SK-N-DZ (cell line): ENCODE data around the gene GGA1.
"Not testable (repeated sequence)": the region's sequence is repeated elsewhere in the genome, so short reads cannot be mapped to it uniquely, and the experiment has no call there.

ENCODE experiments used
- DNase-seq: peaks from one replicate; pipeline ENCODE4 v3.0.0-alpha.2; 2015; ENCODE audit warnings: low spot score

GGA1 gene

DNA sequence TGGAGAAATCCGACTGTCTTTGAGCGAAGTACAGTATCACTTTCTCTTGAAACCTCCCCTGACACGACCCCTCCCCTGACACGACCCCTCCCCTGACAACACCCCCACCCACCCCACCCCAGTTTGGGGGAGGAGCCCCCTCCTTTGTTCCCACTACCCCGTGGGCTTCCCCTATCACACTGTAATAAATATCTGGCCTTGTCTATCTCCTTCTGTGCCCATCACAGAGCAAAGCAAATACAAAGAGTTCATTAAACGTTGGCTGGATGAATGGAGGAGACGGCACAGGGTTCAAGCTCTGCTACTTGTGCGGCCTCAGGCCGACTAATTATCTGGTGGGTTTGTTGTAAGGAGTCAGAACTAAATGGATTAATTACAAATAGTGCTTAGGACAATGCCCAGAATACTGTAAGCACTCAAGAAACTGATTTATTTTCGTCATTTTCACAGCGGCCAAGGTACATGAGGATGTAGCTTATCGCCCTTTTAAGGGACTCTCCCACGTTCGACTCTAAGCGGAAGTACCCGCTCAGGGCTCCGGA is 628 bp upstream of the GGA1 start:
- no peak for DNase-seq

DNA sequence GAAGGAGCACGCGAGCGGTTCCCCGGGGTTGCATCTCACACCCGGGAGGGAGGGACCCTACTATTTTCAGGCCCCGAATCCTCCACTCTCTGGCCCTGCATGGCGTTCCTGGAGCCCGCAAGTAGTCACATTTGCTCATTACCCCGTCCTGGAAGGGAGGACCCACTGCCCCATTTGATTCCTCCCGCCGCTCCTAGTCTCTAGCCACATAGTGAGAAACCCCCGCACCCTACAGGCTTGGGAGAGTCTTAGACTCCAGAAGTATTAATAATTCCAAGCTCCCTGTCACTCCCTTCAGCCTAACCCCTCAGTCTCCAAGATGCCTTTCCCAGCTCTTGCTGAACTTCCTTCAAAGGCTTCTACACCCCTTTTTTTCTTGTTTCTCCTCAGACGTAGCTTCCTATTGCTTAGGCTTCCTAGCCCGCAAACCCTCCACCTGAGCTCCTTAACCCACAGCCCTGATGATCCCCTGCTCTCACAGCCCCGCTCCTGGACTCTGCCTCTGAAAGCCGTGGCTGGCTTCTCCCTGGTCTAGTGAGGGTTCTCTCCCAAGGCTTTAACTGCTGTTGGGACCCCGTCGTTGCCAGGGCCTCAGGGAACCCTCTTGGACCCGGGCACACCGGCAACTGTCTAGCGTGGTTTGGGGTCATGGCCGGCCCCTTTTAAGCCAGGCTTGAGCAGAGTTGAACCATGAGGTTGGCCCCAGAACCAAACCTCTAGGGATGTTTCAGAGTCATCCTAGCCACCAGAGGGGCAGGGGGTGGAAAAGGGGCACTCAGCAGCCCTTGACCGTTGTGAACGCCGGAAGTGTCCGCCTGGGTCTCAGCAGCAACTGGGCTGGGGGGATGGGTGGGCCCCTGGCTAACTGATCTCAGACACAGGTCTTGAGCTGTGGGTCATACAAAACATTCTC is 862 bp downstream of the GGA1 start:
- DNase-seq: no peak

DNA sequence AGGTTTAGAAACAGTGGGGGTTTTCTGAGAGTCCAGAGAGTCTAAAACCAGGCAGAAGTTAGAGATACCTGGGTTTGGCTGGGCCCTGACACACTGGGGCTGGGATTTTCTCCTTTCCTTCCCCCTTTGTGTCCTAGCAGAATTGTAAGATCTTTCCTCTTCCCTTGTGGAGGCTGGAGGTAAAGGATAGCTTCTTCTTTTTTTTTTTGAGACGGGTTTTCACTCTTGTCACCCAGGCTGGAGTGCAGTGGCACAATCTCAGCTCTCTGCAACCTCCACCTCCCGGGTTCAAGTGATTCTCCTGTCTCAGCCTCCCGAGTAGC is 1.5 kb downstream of the GGA1 start:
- not testable (repeated sequence) for DNase-seq

DNA sequence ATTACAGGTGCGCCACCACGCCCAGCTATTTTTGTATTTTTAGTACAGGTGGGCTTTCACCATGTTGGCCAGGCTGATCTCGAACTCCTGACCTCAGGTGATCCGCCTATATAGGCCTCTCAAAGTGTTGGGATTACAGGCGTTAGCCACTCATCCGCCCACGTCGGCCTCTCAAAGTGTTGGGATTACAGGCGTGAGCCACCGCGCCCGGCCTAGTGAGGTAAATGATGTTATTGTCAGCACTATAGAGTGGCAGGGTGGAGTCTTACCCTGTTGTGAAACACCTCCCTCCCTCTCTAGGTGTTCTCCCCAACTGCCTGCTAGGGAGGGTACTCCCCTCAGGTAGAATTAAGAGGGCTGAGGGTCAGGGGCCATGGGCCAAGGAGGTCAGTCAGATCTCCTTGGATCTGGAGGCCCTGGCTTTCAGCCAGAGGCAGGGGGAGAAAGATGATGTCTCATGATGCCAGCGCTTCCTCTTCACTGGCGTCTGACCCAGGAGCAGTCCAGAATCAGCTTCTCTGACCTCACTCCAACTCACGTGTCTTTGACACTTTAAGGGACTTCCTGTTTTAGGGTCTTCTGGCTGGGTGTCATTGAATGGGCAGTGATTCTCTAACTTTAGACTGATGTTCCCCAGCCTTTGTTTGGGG is 2.0 kb downstream of the GGA1 start:
- DNase-seq: no peak

DNA sequence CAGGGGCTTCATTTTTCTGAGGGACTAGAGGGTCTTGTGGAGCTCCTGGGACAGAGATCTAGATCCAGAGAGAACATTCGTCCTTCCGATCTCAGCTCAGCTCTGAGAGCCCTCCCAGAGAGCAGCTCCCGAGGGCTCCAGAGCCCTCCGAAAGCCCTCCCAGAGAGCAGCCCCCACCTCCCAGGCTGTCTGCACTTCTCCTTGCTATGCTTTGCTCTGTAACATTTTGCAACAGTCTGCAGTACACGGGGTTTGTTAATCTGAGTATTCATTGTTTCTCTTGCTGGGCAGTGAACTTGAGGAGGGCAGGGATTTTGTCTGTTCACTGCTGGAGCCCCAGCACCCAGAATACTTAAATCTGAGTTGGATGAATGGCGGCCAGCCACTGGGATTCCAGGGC is 2.6 kb downstream of the GGA1 start:
- no peak for DNase-seq

DNA sequence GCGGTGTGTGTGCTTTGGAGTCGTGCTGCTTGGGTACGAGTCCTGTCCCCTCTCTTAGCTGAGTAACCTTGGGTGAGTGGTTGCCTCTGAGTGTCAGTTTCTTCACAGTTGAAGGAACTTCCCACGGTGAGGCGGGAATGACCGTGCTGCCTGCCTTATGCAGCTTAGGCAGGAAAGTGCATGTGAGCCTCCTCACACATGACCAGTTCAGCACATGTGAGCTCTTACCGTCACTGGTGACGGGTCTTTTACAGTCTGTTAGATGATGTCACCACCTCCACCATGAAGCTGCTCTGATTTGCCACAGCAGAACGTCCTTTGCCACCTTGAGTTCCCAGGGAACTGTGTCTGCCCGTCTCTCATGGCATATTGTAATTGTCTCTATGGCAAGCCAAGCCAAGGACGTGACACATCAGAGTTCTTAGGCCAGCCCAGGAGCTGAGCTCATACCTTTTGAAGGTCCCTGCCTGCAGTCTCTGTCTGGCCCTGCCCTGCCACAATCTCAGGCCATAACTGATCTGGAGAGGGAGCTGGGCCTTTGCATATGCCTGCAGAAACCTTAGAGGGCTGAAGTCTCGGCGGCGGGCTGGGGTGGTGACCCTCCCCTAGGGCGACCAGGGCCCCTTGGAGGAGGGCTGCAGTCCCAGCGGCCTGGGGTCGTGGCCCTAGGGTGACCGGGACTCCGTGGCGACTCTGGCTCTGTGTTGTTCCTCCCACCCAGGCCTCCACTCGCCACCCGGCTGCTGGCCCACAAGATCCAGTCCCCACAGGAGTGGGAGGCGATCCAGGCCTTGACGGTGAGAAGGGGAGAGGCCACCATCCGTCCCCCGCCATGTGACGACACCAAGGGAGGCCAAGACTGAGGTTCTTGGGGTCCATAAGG is 7.8 kb downstream of the GGA1 start:
- no peak for DNase-seq

DNA sequence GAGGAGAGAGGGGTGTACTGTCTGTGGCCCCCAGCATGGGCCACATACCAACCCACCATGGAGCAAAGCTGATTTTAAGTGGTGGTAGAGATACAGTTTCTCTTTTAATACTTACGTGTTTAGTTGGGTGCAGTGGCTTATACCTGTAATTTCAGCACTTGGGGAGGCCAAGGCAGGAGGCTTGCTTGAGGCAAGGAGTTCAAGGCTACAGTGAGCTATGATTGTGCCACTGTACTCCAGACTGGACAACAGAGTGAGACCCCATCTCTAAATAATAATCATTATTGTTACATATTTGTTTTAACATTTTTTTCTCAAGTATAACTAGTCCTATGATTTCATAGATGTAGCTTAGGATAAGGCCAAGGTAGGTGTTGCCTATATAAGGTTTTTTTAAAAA is 8.8 kb downstream of the GGA1 start:
- no peak for DNase-seq

DNA sequence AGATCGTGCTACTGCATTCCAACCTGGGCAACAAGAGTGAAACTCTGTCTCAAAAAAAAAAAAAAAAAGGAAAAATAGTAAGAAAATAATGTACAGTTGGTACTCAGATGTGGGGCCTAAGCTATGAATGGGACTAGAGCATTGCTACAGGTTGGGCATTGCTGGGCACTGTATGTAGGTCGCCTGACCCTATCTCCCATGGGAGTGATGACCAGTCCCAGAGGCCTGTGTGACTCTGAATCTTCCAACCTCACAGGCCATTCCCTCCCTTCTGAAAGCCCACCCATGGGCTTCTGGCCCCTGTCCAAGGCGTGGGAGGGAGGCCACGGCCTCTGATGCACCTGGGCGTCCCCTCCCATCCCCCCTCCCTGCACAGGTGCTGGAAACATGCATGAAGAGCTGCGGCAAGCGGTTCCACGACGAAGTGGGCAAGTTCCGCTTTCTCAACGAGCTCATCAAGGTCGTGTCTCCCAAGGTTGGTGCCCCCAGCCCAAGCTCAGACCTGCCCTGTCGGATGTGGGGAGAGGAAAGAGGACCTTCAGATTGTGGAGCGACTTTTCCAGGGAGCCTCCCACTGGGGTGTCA is 9.5 kb downstream of the GGA1 start:
- no peak for DNase-seq

DNA sequence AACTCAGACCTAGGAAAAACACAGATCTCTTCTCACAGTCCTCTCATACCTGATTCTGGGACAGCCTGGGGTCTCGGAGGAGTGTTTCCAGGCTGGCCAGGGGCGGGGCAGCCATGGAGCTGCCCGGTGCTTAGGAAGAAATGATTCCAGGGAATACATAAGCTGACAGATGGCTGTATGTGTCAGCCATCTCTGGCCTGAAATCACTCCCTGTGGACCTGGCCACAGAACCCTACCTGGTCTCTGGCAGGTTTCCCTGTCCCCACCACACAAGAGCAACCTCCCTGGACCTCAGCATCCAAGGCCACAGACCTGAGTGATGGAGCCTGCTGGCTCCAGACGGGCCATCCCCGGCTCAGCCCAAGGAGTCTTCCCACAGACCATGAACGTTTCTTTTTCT is 10.0 kb downstream of the GGA1 start:
- no peak for DNase-seq

DNA sequence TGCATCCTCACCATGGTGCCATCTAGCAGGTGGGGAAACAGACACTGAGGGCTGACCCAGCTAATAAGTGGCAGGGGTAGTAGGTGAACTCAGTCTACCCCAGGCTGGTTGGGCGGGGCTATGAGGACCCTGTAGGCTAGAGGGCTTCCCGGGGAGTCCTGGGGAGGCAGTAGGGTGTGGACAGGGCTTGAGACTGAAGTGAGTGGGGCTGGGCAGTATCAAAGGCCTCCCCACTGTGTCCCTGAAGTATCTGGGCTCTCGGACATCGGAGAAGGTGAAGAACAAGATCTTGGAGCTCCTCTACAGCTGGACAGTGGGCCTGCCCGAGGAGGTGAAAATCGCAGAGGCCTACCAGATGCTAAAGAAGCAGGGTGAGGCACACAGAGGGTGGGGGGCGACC is 11.4 kb downstream of the GGA1 start:
- DNase-seq: no peak

DNA sequence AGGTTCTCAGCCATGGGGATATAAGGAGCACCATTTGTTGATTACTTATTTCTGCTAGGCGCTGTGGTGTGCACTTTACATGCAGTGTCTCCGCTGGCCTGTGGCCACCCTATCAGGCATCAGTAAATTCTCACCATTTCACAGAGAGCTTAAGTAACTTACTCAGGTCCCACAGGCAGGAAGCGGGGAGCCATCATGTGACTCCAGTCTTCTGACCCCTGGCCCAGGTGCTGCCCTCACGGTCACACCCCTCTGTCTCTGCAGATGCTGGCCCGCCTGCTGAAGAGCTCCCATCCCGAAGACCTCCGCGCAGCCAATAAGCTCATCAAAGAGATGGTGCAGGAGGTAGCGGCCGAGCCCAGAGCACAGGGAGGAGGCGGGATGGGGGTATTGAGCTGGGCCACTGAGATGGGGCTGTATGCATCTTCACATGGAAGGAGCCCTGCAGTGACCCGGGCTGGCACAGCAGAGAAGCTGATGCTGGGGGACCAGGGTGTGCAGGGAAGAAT is 12.8 kb downstream of the GGA1 start:
- no peak for DNase-seq

DNA sequence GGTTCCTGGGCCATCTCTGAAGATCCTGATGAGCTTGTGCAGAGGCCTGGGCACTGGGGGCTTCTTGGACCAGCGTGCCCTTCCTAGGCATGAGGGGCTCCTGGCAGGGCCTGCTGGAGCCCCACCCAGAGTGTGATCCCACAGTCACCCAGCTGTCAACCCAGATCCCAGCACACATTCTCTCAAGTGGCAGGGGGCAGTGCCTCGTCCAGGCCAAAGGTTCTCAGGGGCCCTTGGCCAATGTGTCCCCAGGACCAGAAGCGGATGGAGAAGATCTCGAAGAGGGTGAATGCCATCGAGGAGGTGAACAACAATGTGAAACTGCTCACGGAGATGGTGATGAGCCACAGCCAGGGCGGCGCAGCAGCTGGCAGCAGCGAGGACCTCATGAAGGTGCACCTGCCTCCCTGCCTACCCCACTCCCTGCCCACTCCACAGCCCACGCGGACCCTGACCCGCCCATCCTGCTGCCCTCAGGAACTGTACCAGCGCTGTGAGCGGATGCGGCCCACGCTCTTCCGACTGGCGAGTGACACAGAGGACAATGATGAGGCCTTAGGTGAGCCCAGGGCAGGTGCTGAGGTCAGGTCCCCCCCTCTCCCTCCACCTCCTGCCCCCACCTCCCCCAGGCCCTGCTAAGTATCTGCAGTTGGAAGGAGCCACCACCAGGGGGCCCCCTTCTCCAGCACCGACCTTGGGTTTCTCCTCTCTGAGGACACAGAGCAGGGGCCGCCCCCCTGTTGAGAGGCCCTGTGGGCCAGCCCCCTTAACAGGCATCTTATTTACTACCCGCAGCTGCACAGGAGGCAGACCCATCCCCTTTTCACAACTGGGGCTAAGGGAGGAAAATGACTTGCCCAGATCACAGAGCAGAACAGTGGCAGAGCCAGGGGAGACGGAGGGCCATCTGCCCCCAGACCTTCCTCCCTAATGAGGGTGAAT is 14.7 kb downstream of the GGA1 start:
- peak; percentile 84 for DNase-seq

DNA sequence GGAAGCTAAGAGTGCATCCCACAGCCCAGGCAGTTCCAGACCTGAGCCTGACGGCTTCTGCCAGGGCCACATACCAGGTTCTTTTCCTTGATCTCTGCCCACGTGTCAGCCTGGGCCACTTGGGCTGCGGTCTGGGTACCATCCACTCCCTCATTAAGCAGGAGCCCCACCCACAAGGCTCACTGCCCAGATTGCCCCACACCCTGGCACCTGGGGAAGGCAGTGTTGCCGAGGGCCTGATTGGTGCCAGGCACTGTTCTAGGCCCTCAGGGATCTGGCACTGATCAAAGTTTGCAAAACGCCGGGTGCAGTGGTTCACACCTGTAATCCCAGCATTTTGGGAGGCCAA is 15.4 kb downstream of the GGA1 start:
- DNase-seq: no peak

DNA sequence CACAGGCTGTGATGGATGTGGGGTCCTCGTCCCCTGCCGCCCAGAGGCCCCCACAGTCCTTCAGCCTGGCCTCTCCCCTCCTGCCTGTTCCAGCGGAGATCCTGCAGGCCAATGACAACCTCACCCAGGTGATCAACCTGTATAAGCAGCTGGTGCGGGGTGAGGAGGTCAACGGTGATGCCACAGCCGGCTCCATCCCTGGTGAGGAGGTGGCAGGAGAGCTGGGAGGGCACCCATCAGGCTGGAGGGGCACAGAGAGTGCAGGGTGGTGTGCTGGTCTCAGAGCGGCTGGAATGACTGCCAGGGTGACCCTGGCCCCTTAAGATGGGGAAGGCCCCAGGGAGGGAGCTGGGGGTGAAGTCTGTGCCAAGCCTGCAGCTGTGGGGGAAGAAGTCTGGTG is 16.2 kb downstream of the GGA1 start:
- no peak for DNase-seq

DNA sequence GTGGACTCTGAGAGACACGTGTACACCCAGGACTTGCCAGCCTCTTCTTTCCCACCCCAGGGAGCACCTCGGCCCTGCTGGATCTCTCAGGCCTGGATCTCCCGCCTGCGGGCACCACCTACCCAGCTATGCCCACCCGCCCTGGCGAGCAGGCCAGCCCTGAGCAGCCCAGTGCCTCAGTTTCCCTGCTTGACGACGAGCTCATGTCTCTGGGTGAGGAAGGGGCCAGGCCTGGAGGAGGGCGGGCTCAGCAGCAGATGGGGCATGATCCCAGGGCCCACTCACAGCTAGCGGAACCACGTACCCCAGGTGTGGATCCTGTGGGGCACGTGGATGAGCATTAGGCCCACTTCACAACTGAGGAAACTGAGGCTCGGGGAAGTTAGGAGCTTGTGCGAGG is 17.1 kb downstream of the GGA1 start:
- no peak for DNase-seq

DNA sequence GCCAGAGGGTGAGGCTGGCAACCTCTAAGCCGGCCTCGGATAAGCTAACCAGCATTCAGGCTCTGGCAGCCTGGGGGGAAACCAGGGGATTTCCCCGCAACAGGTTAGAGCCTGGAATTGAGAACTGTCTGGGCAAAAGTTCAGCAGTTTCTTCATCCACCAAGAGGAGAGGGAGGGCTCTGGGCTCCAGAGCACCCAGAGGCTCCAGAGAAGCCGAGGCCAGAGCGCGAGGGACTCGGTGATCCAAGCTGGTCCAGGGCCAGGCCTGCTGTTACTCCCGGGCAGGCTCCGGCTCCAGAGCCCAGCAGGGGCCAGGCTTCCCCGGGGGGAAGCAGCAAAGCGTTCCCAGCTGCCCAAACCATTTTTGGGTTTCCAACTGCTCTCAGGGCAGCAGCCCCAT is 17.5 kb downstream of the GGA1 start:
- no peak for DNase-seq

DNA sequence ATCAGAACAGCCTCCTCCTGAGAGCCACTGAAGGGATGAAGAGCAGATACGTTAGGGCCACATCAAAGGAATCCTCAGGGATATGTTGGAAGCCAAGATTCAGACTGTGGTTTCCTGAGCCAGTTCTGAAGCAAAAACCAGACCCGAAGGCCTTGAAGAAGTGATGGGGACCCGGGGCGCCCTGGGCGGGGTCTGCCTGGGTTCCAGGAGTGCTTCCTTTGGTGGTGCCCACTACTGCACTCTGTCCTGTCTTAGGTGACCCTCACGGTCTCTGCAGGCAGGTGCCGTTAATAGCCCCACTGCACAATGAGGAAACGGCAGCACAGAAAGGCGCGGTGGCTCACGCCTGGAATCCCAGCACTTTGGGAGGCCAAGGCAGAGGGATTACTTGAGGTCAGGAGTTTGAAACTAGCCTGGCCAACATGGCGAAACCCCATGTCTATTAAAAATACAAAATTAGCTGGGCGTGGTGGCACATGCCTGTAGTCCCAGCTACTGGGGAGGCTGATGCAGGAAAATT is 18.0 kb downstream of the GGA1 start:
- DNase-seq: no peak

DNA sequence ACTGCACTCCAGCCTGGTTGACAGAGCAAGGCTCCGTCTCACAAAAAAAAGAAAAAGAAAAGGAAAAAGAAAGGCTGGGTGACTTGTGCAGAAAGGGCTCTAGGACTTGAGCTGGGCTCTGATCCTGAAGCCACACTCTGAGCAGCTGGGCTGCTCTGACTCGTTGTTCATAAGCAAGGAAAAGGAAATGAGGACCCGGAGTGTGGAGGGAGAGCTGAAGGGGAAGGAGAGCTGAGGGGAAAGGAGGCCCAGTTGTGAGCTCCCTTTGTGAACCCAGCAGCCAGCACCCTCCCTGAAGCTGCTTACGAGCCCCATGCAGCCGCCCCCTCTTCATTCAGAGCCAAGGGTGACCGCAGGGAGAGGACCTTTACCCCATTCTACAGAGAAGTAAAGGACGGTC is 18.5 kb downstream of the GGA1 start:
- DNase-seq: no peak

DNA sequence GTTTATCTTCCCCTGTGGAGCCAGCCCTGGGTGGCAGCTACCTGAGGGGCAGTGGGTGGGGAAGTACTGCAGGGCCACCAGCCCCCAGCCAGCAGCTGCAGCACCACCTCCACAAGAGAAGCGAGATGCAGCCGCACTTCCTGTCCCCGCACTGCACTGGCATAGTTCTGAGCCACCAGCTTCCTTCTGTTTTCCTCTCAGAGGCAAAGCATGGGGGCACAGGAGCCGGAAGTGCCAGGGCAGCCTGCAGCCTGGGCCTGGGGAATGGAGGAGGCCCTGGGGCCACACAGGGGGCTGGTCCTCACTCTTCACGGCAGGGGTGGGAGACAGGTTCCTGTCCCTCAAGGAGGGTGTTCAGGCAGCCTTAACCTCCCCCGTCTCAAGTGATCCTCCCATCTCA is 18.9 kb downstream of the GGA1 start:
- DNase-seq: no peak

DNA sequence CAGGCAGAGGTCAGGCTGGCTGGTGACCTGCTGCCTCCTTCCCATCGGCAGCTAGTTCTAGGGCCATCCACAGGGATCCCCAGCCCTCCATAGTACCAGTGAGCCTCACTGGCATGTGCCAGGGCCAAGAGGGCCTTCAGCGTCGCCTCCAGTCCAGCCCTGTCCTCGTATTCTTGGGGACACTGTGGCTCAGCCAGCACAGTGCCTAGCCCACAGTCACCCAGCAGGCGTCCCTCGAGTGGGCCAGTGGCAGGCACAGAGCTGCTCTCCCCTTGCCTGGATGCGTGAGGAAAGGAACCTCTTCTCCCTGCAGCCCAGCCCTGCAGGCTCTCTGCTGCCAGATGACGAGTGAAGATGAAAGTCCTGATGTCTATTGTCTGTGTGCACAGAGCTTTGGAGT is 20.2 kb downstream of the GGA1 start:
- no peak for DNase-seq
